Measurements from ENCODE around the gene ANO6.

Gene ANO6

DNA sequence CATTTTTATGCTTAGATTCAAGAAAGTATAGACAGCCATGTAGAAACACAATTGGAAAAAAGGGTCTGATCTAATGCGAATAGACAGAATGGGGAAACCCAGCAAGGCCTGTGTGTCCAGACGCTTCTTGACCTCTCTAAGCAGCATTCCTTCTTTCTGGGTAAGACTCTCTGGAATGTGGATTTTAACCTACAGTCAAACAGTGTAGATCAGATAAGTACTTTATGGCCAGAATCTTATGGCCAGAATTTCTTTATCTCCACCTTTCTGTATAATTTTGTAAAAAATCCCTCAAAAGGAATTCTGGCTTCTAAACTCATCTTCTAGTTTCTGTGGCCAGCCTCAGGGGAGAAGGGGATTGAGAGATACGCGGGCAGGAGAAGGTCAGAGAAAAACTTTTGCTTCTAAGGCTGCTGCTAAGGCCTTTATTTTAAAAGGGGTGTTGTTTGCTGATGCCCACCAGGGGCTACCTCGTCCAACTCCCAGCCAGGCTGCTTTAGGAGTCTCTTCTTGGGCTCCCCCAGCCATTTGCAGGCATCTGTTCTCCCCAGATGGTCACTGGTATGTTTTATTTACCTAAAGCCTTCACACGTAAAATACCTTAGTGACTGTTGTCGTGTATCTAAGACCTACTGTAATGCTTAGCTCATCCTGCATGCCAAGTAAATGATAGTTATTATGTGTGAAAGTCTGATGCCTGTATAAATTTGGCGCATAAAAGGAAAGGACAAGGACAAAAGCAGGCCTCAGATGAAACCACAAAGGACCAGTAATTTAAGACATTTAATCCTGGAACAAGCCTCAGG is 68.4 kb downstream of the ANO6 start:
- H3K27me3 ChIP-seq (replicated peaks; ENCODE audit: control insufficient read depth, insufficient read depth, low read length): no peaks in the 10 kb centered on the region
- no peak for DNase-seq (ENCODE audit: extremely low read depth, insufficient read length)
- H3K4me3 ChIP-seq (replicated peaks; ENCODE audit: low read depth, low read length): no peak overlapping the region
- 0 out of 2 replicates have a peak, but pooled peaks cover 2% of the 10 kb centered on the region for H3K36me3 ChIP-seq (ENCODE audit: control insufficient read depth, insufficient read depth, low read length)
- TF ChIP-seq, protein P1, sequence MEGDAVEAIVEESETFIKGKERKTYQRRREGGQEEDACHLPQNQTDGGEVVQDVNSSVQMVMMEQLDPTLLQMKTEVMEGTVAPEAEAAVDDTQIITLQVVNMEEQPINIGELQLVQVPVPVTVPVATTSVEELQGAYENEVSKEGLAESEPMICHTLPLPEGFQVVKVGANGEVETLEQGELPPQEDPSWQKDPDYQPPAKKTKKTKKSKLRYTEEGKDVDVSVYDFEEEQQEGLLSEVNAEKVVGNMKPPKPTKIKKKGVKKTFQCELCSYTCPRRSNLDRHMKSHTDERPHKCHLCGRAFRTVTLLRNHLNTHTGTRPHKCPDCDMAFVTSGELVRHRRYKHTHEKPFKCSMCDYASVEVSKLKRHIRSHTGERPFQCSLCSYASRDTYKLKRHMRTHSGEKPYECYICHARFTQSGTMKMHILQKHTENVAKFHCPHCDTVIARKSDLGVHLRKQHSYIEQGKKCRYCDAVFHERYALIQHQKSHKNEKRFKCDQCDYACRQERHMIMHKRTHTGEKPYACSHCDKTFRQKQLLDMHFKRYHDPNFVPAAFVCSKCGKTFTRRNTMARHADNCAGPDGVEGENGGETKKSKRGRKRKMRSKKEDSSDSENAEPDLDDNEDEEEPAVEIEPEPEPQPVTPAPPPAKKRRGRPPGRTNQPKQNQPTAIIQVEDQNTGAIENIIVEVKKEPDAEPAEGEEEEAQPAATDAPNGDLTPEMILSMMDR (IDR thresholded peaks at IDR 0.05; ENCODE audit: insufficient read depth, low read length, poor library complexity, severe bottlenecking): no peak

DNA sequence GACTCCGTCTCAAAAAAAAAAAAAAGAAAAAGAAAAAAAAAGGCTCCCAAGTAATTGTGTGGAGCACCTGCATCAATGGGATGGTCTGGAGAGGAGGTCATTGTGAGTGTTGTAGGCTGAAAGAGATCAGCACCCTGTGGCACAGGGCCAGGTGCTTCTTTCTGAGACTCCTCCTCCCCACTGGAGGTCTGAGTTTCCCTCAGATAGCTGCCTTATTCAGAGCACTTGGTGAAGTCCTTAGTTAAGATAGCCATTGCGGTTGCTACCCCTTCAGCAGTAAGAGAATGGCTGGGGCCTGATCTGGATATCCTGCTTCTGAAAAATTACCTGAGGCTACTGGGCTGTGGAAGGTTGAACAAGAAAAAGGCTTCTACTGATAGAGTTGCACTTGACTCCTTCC is 69.8 kb downstream of the ANO6 start:
- no peak for DNase-seq (ENCODE audit: extremely low read depth, insufficient read length)
- Histone ChIP-seq H3K36me3 (ENCODE audit: control insufficient read depth, insufficient read depth, low read length) (0 out of 2 replicates have a peak, but pooled peaks cover 2% of the 10 kb centered on the region), H3K4me3 (replicated peaks; ENCODE audit: low read depth, low read length) (no peak overlapping the region), H3K27me3 (replicated peaks; ENCODE audit: control insufficient read depth, insufficient read depth, low read length) (no peaks in the 10 kb centered on the region)
- TF ChIP-seq, protein P1 (IDR thresholded peaks at IDR 0.05; ENCODE audit: insufficient read depth, low read length, poor library complexity, severe bottlenecking): no peak

DNA sequence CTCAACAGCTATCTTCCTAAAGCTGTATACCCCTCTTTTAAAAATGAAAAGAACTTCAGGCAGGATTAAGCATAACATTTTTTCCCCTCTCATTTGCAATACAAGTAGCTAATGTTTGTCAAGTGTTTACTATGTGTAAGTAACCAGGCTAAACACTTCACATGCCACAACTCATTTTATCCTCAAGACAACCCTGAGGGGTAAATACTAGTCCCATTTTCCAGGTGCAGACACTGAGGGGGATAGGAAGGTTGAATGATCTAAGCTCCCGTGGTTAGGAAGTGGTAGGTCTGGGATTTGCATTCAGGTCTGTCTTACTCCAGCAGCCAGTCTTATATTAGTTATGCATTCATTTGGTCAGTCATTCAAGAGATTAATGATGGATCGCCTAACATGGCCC is 70.7 kb downstream of the ANO6 start:
- DNase-seq (ENCODE audit: extremely low read depth, insufficient read length): no peak
- Histone ChIP-seq H3K27me3 (replicated peaks; ENCODE audit: control insufficient read depth, insufficient read depth, low read length) (no peaks in the 10 kb centered on the region), H3K36me3 (ENCODE audit: control insufficient read depth, insufficient read depth, low read length) (0 out of 2 replicates have a peak, but pooled peaks cover 2% of the 10 kb centered on the region), H3K4me3 (replicated peaks; ENCODE audit: low read depth, low read length) (no peak overlapping the region)
- TF ChIP-seq, protein P1 (IDR thresholded peaks at IDR 0.05; ENCODE audit: insufficient read depth, low read length, poor library complexity, severe bottlenecking): no peak

DNA sequence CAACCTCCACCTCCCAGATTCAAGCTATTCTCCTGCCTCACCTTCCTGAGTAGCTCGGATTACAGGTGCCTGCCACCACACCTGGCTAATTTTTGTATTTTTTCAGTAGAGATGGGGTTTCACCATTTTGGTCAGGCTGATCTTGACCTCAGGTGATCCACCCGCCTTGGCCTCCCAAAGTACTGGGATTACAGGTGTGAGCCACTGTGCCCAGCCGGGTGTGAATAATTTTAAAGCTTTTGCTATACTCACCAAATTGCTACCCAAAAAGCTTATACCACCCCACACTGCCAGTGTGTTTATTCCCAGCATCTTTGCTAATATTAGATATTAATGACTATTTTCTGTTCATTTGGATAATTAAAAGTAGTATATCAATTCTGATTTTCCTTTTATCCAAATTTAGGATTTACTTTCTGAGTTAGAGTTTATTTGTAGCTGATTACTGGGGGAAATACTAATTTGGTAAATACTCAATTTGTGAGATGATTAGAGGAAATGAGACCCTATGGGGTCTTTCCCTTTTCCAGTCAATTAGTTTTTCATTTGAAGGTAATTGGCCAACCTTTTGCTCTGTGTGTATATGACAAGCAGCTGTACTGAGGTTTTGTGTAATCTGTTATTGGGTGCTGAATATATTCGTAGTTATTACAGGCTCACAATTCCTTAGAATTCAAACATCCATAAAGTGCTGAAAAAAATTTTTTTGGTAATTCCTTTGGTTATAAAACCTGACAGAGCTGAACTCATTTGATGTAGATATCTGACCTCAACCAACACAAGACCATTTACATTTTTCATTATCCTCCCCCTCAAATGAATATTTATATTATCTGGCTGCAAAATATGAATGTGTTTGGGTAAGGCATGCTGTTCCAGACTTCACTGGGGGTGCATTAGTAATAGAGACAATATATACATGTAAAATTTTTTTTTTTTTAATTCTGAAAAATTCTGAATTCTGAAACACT is 73.6 kb downstream of the ANO6 start:
- H3K36me3 ChIP-seq (ENCODE audit: control insufficient read depth, insufficient read depth, low read length): no peaks in the 10 kb centered on the region
- no peak for DNase-seq (ENCODE audit: extremely low read depth, insufficient read length)
- no peak overlapping the region for H3K4me3 ChIP-seq (replicated peaks; ENCODE audit: low read depth, low read length)
- H3K27me3 ChIP-seq (replicated peaks; ENCODE audit: control insufficient read depth, insufficient read depth, low read length): no peaks in the 10 kb centered on the region
- TF ChIP-seq, protein P1 (IDR thresholded peaks at IDR 0.05; ENCODE audit: insufficient read depth, low read length, poor library complexity, severe bottlenecking): no peak

DNA sequence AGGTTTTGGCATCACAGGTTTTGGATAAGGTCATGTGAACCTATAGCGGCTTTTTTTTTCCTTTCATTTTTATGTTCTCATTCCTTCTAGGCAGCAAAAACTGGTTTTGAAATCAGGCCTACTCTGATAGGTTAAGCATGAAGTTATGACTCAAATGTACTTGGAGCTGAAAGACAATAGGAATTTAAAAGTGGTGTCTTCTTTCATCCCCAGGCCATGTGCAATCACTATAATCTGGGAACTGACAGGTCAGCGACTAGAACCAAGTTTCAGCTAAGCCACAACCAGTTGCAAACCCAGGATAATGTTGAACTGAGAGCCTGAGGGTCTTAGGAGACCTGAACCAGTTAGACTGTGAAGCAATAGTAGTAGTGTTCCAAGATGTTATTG is 74.3 kb downstream of the ANO6 start:
- Histone ChIP-seq H3K27me3 (replicated peaks; ENCODE audit: control insufficient read depth, insufficient read depth, low read length) (no peaks in the 10 kb centered on the region), H3K4me3 (replicated peaks; ENCODE audit: low read depth, low read length) (no peak overlapping the region), H3K36me3 (ENCODE audit: control insufficient read depth, insufficient read depth, low read length) (no peaks in the 10 kb centered on the region)
- DNase-seq (ENCODE audit: extremely low read depth, insufficient read length): no peak
- TF ChIP-seq, protein P1 (IDR thresholded peaks at IDR 0.05; ENCODE audit: insufficient read depth, low read length, poor library complexity, severe bottlenecking): no peak
